CD4-positive, alpha-beta memory T cell (primary cell): ENCODE measurements around the gene DMRTC1. TPM values are rescaled to one million over a fixed set of nuclear protein-coding genes. Genes with fewer than 3 reads are reported as not detected.
"Not testable (repeated sequence)": the region's sequence is repeated elsewhere in the genome, so short reads cannot be mapped to it uniquely, and the experiment has no call there.

ENCODE experiments used
- CTCF ChIA-PET: fragments of 350-600 bp; sonication (Branson Sonifier 250); formaldehyde crosslinking; loops from one replicate; lab custom pipeline; 2021; ENCODE audit warnings: inconsistent platforms; ENCODE audit not compliant: partially characterized antibody; lab: Charles Lee
- POLR2A ChIA-PET: fragments of 350-600 bp; sonication (Branson Sonifier 250); formaldehyde crosslinking; loops from one replicate; lab custom pipeline; 2021; ENCODE audit not compliant: partially characterized antibody; lab: Charles Lee
- DNase-seq, 5 donors: peaks; one replicate each; pipeline versions ENCODE4 v3.0.0 to v3.0.0-alpha.2; 2020 to 2022; ENCODE audit warnings: mixed read lengths in 1 of 5
- H3K27ac ChIP-seq: one replicate; pipeline ENCODE4 v1.7.0; 2013; ENCODE audit warnings: low read depth, low read length
- H3K27me3 ChIP-seq: 2 replicates; pipeline ENCODE4 v1.7.0; 2013; ENCODE audit warnings: mild to moderate bottlenecking, low read length, moderate library complexity; ENCODE audit not compliant: insufficient read depth
- H3K36me3 ChIP-seq: 2 replicates; pipeline ENCODE4 v1.7.0; 2013; ENCODE audit warnings: mild to moderate bottlenecking, low read length, moderate library complexity; ENCODE audit not compliant: insufficient read depth
- H3K4me1 ChIP-seq: 2 replicates; pipeline ENCODE4 v1.7.0; 2013; ENCODE audit warnings: mild to moderate bottlenecking, low read length, moderate library complexity; ENCODE audit not compliant: insufficient read depth
- H3K4me3 ChIP-seq, 2 donors: one replicate each; pipeline ENCODE4 v1.7.0; 2013; ENCODE audit warnings: low read length in 2 of 2, mild to moderate bottlenecking in 1 of 2
- H3K9me3 ChIP-seq, 2 donors: one replicate each; pipeline ENCODE4 v1.7.0; 2013; ENCODE audit warnings: low read length in 2 of 2, control low read depth in 1 of 2; ENCODE audit not compliant: control insufficient read depth in 1 of 2
- H3K27ac Mint-ChIP-seq, 7 donors: one replicate each; pipeline ENCODE4 v1.8.0; 2020 to 2021; ENCODE audit warnings: mixed read lengths in 7 of 7, mild to moderate bottlenecking in 6 of 7, inconsistent platforms in 3 of 7, moderate library complexity in 3 of 7
- H3K27me3 Mint-ChIP-seq, 2 donors: one replicate each; pipeline ENCODE4 v1.8.0; 2020 to 2021; ENCODE audit warnings: mixed read lengths in 2 of 2
- H3K36me3 Mint-ChIP-seq, 2 donors: one replicate each; pipeline ENCODE4 v1.8.0; 2020 to 2021; ENCODE audit warnings: mixed read lengths in 2 of 2, inconsistent platforms in 1 of 2, mild to moderate bottlenecking in 1 of 2
- H3K4me1 Mint-ChIP-seq, 4 donors: one replicate each; pipeline ENCODE4 v1.8.0; 2020 to 2021; ENCODE audit warnings: mixed read lengths in 4 of 4, mild to moderate bottlenecking in 1 of 4
- H3K4me3 Mint-ChIP-seq, 8 donors: one replicate each; pipeline ENCODE4 v1.8.0; 2020 to 2021; ENCODE audit warnings: mixed read lengths in 8 of 8, mild to moderate bottlenecking in 7 of 8, moderate library complexity in 6 of 8, inconsistent platforms in 3 of 8
- H3K9me3 Mint-ChIP-seq, 8 donors: one replicate each; pipeline ENCODE4 v1.8.0; 2020 to 2021; ENCODE audit warnings: mixed read lengths in 8 of 8, mild to moderate bottlenecking in 5 of 8, inconsistent platforms in 3 of 8, moderate library complexity in 1 of 8
- intact Hi-C: fragments of 100-400 bp; cut with micrococcal nuclease; formaldehyde crosslinking; loops from one replicate; pipeline ENCODE4 v1.15.1; 2023
- polyA plus RNA-seq, 2 donors: library from polyadenylated mRNA; unstranded; fragments of 300-500 nt; fragmentation: Illumina TruSeq; gene quantifications; one replicate each; pipeline ENCODE4 v1.2.3, GENCODE V29; 2021
- total RNA-seq, 2 experiments: library from RNA; stranded (reverse); gene quantifications; one replicate each; pipeline ENCODE4 v1.2.3, GENCODE V29; 2021

DMRTC1 gene
- total and polyA plus RNA-seq, 4 experiments from 2014 or later: 0.32 to 1.1 (median 0.47) TPM

GRCh38 chrX:72837532-72837931 is 106.1 kb downstream of the DMRTC1 start:
- intact Hi-C loops, H3K27me3 Mint-ChIP-seq, H3K4me3 ChIP-seq, H3K4me1 Mint-ChIP-seq, H3K36me3 ChIP-seq, H3K4me3 Mint-ChIP-seq, POLR2A ChIA-PET, H3K9me3 ChIP-seq, DNase-seq, H3K9me3 Mint-ChIP-seq, H3K27me3 ChIP-seq, H3K36me3 Mint-ChIP-seq, H3K27ac ChIP-seq, CTCF ChIA-PET, H3K27ac Mint-ChIP-seq, H3K4me1 ChIP-seq: not testable (repeated sequence)

- H3K27me3 ChIP-seq, H3K9me3 Mint-ChIP-seq, H3K27me3 Mint-ChIP-seq, H3K36me3 Mint-ChIP-seq, intact Hi-C loops, H3K4me3 Mint-ChIP-seq, CTCF ChIA-PET, H3K36me3 ChIP-seq, H3K27ac ChIP-seq, DNase-seq, H3K4me1 ChIP-seq, H3K27ac Mint-ChIP-seq, H3K4me1 Mint-ChIP-seq, H3K9me3 ChIP-seq, POLR2A ChIA-PET, H3K4me3 ChIP-seq: not testable (repeated sequence)
These were observed 112.9 kb downstream of the DMRTC1 start for GRCh38 chrX:72830701-72831100.

Other genes starting within 250 kb of the DMRTC1 start
- under 1 TPM; 0.14 to 0.29 TPM for gene PHKA1, start 229.5 kb downstream of the DMRTC1 start, total RNA-seq
- gene PHKA1, start 229.5 kb downstream of the DMRTC1 start, polyA plus RNA-seq: not detected
- gene DMRTC1B, start 166.9 kb downstream of the DMRTC1 start, total RNA-seq: under 1 TPM; 0.36 to 0.70 TPM
- 1 to 10 TPM in 1 of 2 donors, under 1 TPM in 1; 0.89 to 1.8 TPM for gene DMRTC1B, start 166.9 kb downstream of the DMRTC1 start, polyA plus RNA-seq
- not detected for gene FAM236B, start 161.2 kb downstream of the DMRTC1 start, total RNA-seq
- gene FAM236B, start 161.2 kb downstream of the DMRTC1 start, polyA plus RNA-seq: not detected
- not detected for gene FAM236D, start 135.6 kb downstream of the DMRTC1 start, total RNA-seq
- not detected for gene FAM236D, start 135.6 kb downstream of the DMRTC1 start, polyA plus RNA-seq
- gene FAM236C, start 31.2 kb downstream of the DMRTC1 start, total RNA-seq: not detected
- not detected for gene FAM236C, start 31.2 kb downstream of the DMRTC1 start, polyA plus RNA-seq
- not detected for gene FAM236A, start 5.6 kb downstream of the DMRTC1 start, total RNA-seq
- gene FAM236A, start 5.6 kb downstream of the DMRTC1 start, polyA plus RNA-seq: not detected
- not detected for gene PABPC1L2B, start 59.1 kb upstream of the DMRTC1 start, total RNA-seq
- gene PABPC1L2B, start 59.1 kb upstream of the DMRTC1 start, polyA plus RNA-seq: not detected
- not detected for gene PABPC1L2A, start 135.7 kb upstream of the DMRTC1 start, total RNA-seq
- gene PABPC1L2A, start 135.7 kb upstream of the DMRTC1 start, polyA plus RNA-seq: not detected